ENCODE measurements around the gene KCTD2.

The KCTD2 gene

DNA sequence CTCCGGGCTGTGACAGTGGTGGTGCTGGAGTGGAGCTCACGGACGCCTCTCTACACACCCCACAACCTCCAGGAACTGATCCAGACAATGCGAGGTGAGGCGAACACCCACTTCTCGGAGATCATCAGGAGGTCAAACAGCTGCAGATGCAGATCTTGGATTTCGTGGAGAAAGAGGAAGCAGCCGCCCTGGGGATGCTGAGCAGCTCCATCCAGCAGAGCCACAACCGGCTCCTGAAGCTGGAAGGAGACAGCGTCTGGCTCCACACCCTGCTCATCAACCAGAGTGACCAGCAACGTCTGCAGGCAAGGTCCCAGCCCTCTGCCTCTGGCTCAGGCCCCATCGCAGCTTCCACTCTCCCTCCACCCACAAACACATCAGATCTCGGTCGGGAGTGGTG, 27.5 kb downstream of the KCTD2 start:
- H3K4me3 ChIP-seq (ENCODE audit: low read depth, low read length), result no peak overlapping the region
- TF ChIP-seq, protein P1, sequence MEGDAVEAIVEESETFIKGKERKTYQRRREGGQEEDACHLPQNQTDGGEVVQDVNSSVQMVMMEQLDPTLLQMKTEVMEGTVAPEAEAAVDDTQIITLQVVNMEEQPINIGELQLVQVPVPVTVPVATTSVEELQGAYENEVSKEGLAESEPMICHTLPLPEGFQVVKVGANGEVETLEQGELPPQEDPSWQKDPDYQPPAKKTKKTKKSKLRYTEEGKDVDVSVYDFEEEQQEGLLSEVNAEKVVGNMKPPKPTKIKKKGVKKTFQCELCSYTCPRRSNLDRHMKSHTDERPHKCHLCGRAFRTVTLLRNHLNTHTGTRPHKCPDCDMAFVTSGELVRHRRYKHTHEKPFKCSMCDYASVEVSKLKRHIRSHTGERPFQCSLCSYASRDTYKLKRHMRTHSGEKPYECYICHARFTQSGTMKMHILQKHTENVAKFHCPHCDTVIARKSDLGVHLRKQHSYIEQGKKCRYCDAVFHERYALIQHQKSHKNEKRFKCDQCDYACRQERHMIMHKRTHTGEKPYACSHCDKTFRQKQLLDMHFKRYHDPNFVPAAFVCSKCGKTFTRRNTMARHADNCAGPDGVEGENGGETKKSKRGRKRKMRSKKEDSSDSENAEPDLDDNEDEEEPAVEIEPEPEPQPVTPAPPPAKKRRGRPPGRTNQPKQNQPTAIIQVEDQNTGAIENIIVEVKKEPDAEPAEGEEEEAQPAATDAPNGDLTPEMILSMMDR (IDR thresholded peaks at IDR 0.05; ENCODE audit: low read depth, low read length), result no peak

DNA sequence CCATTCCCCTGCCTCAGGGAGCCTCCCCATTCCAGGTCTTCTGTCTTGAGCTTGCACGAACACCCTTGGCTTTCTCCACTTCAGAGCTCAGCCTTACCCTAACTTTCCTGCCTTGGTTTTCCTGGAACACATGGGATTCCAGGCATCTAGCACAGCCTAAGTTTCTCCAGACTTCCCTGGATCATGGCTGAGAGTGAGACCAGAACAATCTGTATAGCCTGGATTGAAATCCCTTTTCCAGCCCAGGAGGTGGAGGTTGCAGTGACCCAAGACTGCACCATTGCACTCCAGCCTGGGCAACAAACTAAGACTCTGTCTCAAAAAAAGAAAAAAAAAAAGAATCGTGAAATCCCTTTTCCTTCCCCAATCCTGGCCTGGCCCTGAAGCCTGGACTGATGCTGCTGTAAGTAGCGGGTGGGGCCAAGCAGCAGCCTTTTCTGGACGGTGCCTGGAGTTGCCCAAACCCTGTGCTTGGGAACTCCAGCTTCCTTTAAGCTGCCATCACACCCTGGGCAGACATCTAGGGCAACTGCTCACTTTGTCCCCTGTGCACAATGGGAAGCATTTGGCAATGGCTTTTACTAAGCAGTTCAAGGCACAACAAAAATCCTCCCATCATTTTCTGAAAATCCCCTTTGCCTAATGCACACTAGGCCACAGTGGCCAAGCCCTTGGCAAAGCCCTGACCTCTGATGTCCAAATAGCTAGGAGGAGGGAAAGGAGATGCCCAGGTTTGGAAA, 28.7 kb downstream of the KCTD2 start:
- TF ChIP-seq, protein P1 (IDR thresholded peaks at IDR 0.05; ENCODE audit: low read depth, low read length), result no peak
- H3K4me3 ChIP-seq (ENCODE audit: low read depth, low read length), result no peak overlapping the region

DNA sequence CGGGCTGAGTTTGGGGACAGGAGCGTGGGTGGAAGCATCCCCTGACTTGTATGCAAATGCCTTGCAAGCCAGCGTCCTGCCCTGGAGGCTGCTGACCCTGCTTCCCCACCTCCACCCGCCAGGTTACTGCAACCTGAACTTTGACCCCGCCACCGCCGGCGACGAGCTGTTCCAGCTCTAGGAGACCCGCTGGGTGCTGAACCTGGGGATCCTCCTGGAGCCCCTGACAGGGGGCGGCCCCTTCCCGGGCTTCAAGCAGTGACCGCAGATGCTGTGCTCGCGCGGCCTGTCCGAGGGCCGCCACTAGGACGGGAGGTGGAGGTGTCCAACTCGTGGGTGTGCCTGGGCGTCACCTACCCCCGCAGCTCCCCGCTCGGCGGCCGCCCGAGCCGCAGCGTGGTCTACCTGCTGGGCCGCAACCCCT, 30.1 kb downstream of the KCTD2 start:
- TF ChIP-seq, protein P1 (IDR thresholded peaks at IDR 0.05; ENCODE audit: low read depth, low read length), result no peak
- no peak overlapping the region for H3K4me3 ChIP-seq (ENCODE audit: low read depth, low read length)

DNA sequence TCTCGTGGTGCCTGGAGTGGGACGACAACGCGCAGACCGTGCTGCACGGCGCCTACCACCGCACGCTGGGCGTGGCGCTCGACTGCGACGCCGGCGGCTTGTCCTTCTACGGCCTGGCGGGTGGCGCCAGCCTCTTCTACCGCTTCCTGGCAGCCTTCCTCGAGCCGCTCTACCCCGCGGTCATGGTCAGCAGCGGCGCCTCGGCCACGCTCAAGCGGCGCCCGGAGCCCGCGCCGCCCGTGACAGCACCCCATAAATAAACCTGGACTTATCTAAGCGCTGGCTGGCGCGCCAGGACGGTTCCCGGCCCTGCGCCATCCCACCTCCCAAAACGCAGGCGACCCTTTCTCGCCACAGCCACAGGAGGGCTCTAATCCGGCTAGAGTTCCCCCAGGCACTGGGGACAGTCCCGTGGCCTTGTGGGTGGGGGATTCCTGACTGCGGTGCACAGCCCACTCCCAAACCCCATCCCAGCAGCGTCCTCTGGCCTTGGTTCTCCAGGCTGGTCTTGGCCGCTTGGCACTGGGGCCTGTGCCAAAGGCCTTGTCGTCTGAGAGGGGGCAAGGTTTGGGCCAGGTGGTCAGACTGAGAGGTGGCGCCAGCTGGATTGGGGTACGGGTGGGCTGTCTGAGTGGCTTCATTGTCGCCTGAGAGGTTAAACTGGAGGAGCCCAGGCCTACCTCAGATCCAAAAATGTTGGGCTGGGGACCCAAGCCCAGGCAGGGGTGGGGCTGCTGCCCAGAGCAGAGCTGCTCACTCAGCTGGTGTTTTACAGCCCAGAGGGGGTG, 30.7 kb downstream of the KCTD2 start:
- H3K4me3 ChIP-seq (ENCODE audit: low read depth, low read length), result no peak overlapping the region

DNA sequence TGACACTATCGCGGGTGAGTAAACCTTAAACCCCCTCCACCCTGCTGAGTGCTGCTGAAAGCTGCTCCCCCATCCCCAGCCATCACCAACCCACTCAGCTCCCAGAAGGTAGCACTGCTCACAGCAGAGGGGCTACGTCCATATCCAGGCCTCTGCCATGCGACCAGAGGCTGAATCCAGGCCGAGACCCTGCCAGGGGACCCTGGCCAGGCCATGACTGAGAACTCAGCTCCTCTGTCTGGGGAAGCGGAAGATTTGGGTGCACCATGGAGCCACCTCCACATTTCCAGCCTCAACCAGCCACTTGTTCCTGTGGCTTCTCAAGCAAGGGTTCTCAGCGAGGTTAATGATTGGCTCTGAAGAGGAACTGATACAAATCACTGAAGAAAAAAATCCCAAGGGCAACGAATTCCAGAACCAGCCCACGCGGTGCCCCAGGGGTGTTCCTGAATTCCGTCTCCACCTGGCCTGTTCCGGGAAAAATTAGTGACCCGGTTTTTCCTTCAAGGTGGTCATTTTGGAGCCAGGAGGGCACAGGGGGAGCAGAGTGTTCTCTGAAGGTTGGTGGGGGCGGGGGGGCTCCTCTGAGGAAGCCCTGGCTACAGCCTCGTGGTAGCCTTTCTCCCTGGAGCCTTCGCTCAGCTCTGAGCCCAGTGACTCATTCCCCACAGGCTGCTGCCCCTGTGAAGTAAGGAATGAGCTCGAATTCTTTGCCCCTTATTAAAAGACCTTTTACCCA, 31.4 kb downstream of the KCTD2 start:
- TF ChIP-seq, protein P1 (IDR thresholded peaks at IDR 0.05; ENCODE audit: low read depth, low read length), result no peak
- H3K4me3 ChIP-seq (ENCODE audit: low read depth, low read length), result no peak overlapping the region

More for the DNA sequence above, 30.7 kb downstream of the KCTD2 start:
- TF ChIP-seq, protein P1 (IDR thresholded peaks at IDR 0.05; ENCODE audit: low read depth, low read length), result no peak

DNA sequence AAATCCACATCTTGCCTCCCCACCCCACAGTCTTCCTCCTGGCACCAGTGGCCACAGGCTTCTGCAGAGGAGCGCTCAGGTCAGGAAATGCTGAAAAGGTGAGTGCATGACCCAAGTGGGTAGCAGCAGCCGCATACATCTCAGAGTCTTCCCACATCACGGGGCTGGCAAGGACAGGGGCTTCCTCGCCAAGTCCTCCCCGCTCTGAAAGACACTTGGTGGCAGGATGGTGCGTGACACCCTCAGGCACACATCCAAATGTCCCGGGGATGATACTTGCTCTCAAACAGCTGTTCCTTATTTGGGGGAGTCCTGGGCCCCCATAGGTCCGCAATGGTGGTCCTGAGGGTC, 32.0 kb downstream of the KCTD2 start:
- TF ChIP-seq, protein P1 (IDR thresholded peaks at IDR 0.05; ENCODE audit: low read depth, low read length), result no peak
- no peak overlapping the region for H3K4me3 ChIP-seq (ENCODE audit: low read depth, low read length)

Data from WI38 (cell line).